Ovary (tissue), 3 donors: ENCODE results near the gene CDV3.

Experiments
- CTCF ChIP-seq, 3 donors: fragments of 450-650 bp in 2 of 3; fragments of 200-600 bp in 1 of 3; IDR thresholded peaks; one replicate each; pipeline versions ENCODE4 v1.5.1 to v1.8.0; 2016 to 2022; ENCODE audit warnings: antibody characterized with exemption in 3 of 3, mild to moderate bottlenecking in 1 of 3
- EP300 ChIP-seq: sonication (generic); formaldehyde crosslinking; IDR thresholded peaks from one replicate; pipeline ENCODE4 v1.6.1; 2017; ENCODE audit warnings: antibody characterized with exemption
- POLR2A ChIP-seq: fragments of 450-650 bp; IDR thresholded peaks from one replicate; pipeline ENCODE4 v1.6.1; 2017; ENCODE audit warnings: antibody characterized with exemption, mild to moderate bottlenecking, moderate library complexity
- donor health status: DM: no; HTN: no; CAD: no.

GRCh38 chr3:133572158-133573053 lies 1.1 kb upstream of the CDV3 start:
- TF ChIP-seq EP300 (no peak), CTCF (IDR thresholded peaks at IDR 0.05) (no peak), POLR2A (no peak)
